AG04449 (cell line): ENCODE data around the gene CBX5.

Experiments
- CTCF ChIA-PET: fragments of 350-600 bp; formaldehyde crosslinking; extraction: SDS; loops from one replicate; lab custom pipeline; 2021; ENCODE audit warnings: antibody characterized with exemption; lab: Yijun Ruan, JAX
- POLR2A ChIA-PET: fragments of 400-600, 350-600 bp; formaldehyde crosslinking; extraction: SDS; loops from one replicate; lab custom pipeline; 2020; ENCODE audit warnings: antibody characterized with exemption, inconsistent platforms; lab: Yijun Ruan, JAX
- DNase-seq: peaks from one replicate; pipeline ENCODE4 v3.0.0-alpha.2; 2010; ENCODE audit warnings: low read depth, low spot score
- H3K4me3 ChIP-seq: 2 replicates; pipeline ENCODE4 v1.5.1; 2011; ENCODE audit warnings: low read depth, mild to moderate bottlenecking, control low read depth, low read length
- CTCF ChIP-seq: IDR thresholded peaks from one replicate; pipeline ENCODE4 v1.5.1; 2011; ENCODE audit warnings: mild to moderate bottlenecking, moderate library complexity, low read length, control low read depth, inconsistent platforms; ENCODE audit not compliant: insufficient read depth; ENCODE audit errors: missing control alignments

CBX5 gene

DNA sequence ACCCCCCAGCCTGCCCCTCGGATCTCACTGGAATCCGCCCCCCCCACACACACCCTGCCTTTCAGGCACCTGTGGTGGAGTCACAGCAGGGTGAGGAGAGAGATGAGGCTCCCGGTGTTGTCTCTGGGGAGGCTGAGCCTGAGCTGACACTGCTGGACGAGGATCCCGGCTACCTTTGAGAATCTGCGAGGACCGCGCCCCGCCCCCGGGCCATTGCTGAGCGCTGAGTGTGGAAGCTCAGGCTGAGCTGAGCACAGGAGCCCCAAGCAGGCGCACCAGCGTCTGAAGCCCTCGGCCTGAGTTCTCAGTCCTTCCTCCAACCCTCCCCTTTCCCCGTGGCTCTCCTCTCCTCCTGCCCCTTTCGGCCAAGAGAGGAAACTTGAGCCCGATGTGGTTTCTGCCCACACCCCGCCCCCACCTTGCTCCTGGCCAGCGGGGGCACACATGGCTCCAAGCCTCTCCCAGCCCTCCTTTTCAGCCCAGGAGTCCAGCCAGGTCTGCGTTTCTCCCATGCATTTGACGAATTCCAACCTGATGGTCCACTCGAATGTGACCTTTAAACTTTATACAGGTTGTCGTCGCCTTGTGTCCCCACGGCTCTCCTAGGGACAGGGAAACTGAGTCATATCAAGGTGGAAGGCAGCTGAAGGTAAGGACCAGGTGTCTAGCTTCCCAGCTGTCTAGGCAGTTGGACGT lies 21.0 kb upstream of the CBX5 start, which contains the start of gene NFE2:
Gene NFE2, minus strand, starts transcription at position 284 of the 696 bp plus-strand sequence. CDS start 5,767 bp downstream, outside the sequence.
- ChIA-PET POLR2A (interaction anchor here (0.5 to 2.8 kb wide), 3 partner anchors 12 to 42 kb away, joined by 3 to 12 read pairs (median 8); partner anchors contain the start of gene HNRNPA1), CTCF (interaction anchor here (1.1 to 3.7 kb wide), 10 partner anchors 8 to 81 kb away, joined by 3 to 28 read pairs (median 6); partner anchors contain the start of gene COPZ1)
- peak within 1 kb of the TSS; percentile 49 for H3K4me3 ChIP-seq
- no peak for DNase-seq
- TF ChIP-seq CTCF: peak; percentile 23

GRCh38 chr12:54300225-54300731 lies 20.4 kb upstream of the CBX5 start:
- H3K4me3 ChIP-seq: peak overlapping the region; percentile 49
- ChIA-PET POLR2A (interaction anchor here (0.5 to 2.8 kb wide), 6 partner anchors 11 to 42 kb away, joined by 3 to 12 read pairs (median 3); partner anchors contain the start of gene HNRNPA1), CTCF (interaction anchor here (0.8 to 3.7 kb wide), 11 partner anchors 7 to 80 kb away, joined by 3 to 28 read pairs (median 7); partner anchors contain the start of gene COPZ1)
- no peak for DNase-seq
- TF ChIP-seq CTCF: no peak

DNA sequence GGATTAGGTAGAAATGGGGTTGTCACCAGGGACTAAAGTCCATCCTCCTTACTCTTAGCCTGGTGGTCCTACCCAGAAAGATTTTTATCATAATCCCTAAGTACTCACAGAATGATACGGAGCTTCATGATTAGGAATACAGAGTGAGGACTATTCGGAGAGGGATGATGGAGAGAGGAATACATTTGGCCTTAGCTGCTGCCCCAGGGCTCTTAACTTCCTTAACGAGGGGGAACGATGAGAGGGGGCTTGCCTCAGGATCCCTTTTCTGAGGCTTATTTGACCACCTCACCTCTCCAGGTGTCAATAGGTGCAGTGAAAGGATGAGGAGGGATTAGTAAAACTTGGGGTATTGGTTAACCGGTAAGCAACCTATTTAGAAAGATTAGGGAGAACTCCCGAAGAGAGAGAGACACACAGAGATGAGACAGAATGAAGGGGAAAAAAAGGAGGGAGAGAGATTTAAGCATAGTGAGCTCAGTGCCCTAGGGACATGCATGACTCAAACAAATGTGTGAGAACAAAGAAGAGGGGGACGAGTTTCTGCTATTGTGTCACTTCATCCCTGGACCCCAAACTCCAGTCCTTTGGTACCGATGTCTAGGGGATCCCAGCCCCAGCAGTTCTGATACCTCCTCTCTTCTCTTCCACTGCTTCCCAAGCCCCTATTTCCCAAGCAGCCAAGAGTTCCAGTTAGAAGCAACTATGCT lies 19.7 kb upstream of the CBX5 start:
- TF ChIP-seq CTCF: no peak
- no peak for DNase-seq
- ChIA-PET POLR2A (interaction anchor here (0.6 to 2.8 kb wide), 5 partner anchors 11 to 35 kb away, joined by 3 to 12 read pairs (median 3); partner anchors contain the start of gene HNRNPA1), CTCF (interaction anchor here (0.7 to 3.7 kb wide), 14 partner anchors 9 to 81 kb away, joined by 3 to 28 read pairs (median 3); partner anchors contain the start of gene COPZ1)
- H3K4me3 ChIP-seq: no peak overlapping the region

GRCh38 chr12:54298904-54299303 lies 19.0 kb upstream of the CBX5 start:
- CTCF ChIA-PET: interaction anchor here (0.7 to 3.7 kb wide), 10 partner anchors 13 to 82 kb away, joined by 3 to 28 read pairs (median 6); partner anchors contain the start of gene COPZ1
- POLR2A ChIA-PET: interaction anchor here (1.2 to 2.3 kb wide), 2 partner anchors 10 to 19 kb away, joined by 3 to 12 read pairs; no protein-coding TSS in a partner anchor
- no peak for TF ChIP-seq CTCF
- no peak for DNase-seq
- no peak overlapping the region for H3K4me3 ChIP-seq

GRCh38 chr12:54296393-54297099 lies 16.6 kb upstream of the CBX5 start:
- ChIA-PET CTCF (interaction anchor here (0.6 to 9.1 kb wide), 14 partner anchors 9 to 144 kb away, joined by 3 to 131 read pairs (median 4); partner anchors contain the start of gene COPZ1), POLR2A (no interaction called here)
- TF ChIP-seq CTCF: no peak
- no peak overlapping the region for H3K4me3 ChIP-seq
- no peak for DNase-seq
